Measurements from ENCODE around the gene IL6.

IL6 gene

GRCh38 chr7:22731766-22732165, 4.8 kb downstream of the IL6 start:
- Histone ChIP-seq H3K27me3 (ENCODE audit: insufficient read depth, poor library complexity, severe bottlenecking) (peaks cover 15% of the 10 kb centered on the region), H3K27ac (replicated peaks) (no peak overlapping the region), H3K4me3 (replicated peaks; ENCODE audit: insufficient read depth, low read length) (no peak overlapping the region)
- no peak for DNase-seq (ENCODE audit: low read depth in 1 of 2, low spot score in 1 of 2)
- TF ChIP-seq REST (IDR thresholded peaks at IDR 0.05; ENCODE audit: insufficient replicate concordance, low read depth) (no peak), SPI1 (IDR thresholded peaks at IDR 0.05; ENCODE audit: borderline replicate concordance, low read depth) (no peak), CTCF (IDR thresholded peaks at IDR 0.05; ENCODE audit: insufficient read depth, low read length) (no peak), POLR2AphosphoS5 (IDR thresholded peaks at IDR 0.05; ENCODE audit: low read depth) (no peak), GABPA (IDR thresholded peaks at IDR 0.05; ENCODE audit: low read depth) (no peak)

- H3K27me3 ChIP-seq (ENCODE audit: insufficient read depth, poor library complexity, severe bottlenecking), result peaks cover 10% of the 10 kb centered on the region
- H3K27ac ChIP-seq (replicated peaks), result no peak overlapping the region
- DNase-seq (ENCODE audit: low read depth in 1 of 2, low spot score in 1 of 2), result no peak
- no peak overlapping the region for H3K4me3 ChIP-seq (replicated peaks; ENCODE audit: insufficient read depth, low read length)
- TF ChIP-seq GABPA (IDR thresholded peaks at IDR 0.05; ENCODE audit: low read depth) (no peak), CTCF (IDR thresholded peaks at IDR 0.05; ENCODE audit: insufficient read depth, low read length) (no peak), SPI1 (IDR thresholded peaks at IDR 0.05; ENCODE audit: borderline replicate concordance, low read depth) (no peak), REST (IDR thresholded peaks at IDR 0.05; ENCODE audit: insufficient replicate concordance, low read depth) (no peak), POLR2AphosphoS5 (IDR thresholded peaks at IDR 0.05; ENCODE audit: low read depth) (no peak)
Measured at GRCh38 chr7:22732556-22733126, 5.6 kb downstream of the IL6 start.

- Histone ChIP-seq H3K27ac (replicated peaks) (no peak overlapping the region), H3K27me3 (ENCODE audit: insufficient read depth, poor library complexity, severe bottlenecking) (peaks cover 1% of the 10 kb centered on the region), H3K4me3 (replicated peaks; ENCODE audit: insufficient read depth, low read length) (no peak overlapping the region)
- no peak for DNase-seq (ENCODE audit: low read depth in 1 of 2, low spot score in 1 of 2)
- TF ChIP-seq SPI1 (IDR thresholded peaks at IDR 0.05; ENCODE audit: borderline replicate concordance, low read depth), result no peak
- TF ChIP-seq GABPA (IDR thresholded peaks at IDR 0.05; ENCODE audit: low read depth), result no peak
- TF ChIP-seq REST (IDR thresholded peaks at IDR 0.05; ENCODE audit: insufficient replicate concordance, low read depth), result no peak
- no peak for TF ChIP-seq CTCF (IDR thresholded peaks at IDR 0.05; ENCODE audit: insufficient read depth, low read length)
- no peak for TF ChIP-seq POLR2AphosphoS5 (IDR thresholded peaks at IDR 0.05; ENCODE audit: low read depth)
Measured at GRCh38 chr7:22733761-22734160, 6.8 kb downstream of the IL6 start.
